Adipose tissue (tissue), 3 donors: Measurements from ENCODE around the gene WDTC1. TPM values are rescaled to one million over a fixed set of nuclear protein-coding genes. Genes with fewer than 3 reads are reported as not detected.

Experiments
- H3K27ac ChIP-seq: one replicate; pipeline ENCODE4 v1.5.1; 2013; ENCODE audit warnings: low read depth, low read length
- WGBS, 3 donors: extraction: QIAGEN DNeasy Blood & Tissue Kit; methylation state at CpG; one replicate each; pipeline ENCODE4 v1.1.7; 2013; 5-methylcytosine and 5-hydroxymethylcytosine counted together
- polyA plus RNA-seq, 3 donors: library from polyadenylated mRNA; stranded (reverse); fragments of 200-250 nt; gene quantifications; one replicate each; pipeline ENCODE4 v1.2.3, GENCODE V29; 2013
- donor health status: healthy with polysubstance abuse.
- donor health status: Bipolar disorder and iron deficiency.
- donor health status: healthy.

The WDTC1 gene
- polyA plus RNA-seq, 3 donors = 12.7 to 27.1 (median 19.5) TPM

DNA sequence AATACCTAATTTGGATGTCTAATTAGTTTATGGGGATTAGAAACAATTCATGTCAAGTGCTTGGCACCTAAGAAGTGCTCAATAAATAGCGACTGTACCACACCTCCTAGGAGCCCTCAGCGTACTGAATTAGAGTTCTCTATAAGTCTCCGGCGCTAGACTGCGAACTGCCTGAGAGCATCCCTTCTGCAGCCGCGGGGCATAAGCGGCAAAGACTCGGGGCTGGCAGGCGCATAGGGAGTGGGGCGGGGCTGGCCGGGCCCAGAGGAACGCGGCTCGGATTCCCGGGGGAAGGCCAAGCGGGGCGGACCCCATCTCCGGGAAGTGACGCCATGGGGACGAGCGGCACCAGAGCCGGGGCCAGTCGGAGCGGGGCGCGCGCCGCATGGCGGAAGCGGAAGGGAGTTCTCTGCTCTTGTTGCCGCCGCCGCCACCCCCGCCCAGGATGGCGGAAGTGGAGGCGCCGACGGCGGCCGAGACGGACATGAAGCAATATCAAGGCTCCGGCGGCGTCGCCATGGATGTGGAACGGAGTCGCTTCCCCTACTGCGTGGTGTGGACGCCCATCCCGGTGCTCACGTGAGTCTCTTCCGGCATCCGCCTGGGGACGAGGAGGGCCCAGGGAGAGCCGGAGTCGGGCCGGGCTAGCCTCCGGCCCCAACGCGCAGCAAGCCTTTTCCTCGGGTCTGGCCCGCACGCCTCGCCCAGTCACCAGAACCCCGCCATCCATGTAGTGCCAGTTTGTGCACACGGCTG, 87.6 kb downstream of the WDTC1 start, which contains the start of gene TMEM222:
TSS of gene TMEM222 (plus strand) at position 351 of the 756 bp plus-strand sequence. CDS start at position 386, 35 bp downstream.
- 1% methylated on average over 59 to 67 of the region's 67 CpGs for WGBS, 3 donors
- H3K27ac ChIP-seq = peak within 1 kb of the TSS; percentile 80

DNA sequence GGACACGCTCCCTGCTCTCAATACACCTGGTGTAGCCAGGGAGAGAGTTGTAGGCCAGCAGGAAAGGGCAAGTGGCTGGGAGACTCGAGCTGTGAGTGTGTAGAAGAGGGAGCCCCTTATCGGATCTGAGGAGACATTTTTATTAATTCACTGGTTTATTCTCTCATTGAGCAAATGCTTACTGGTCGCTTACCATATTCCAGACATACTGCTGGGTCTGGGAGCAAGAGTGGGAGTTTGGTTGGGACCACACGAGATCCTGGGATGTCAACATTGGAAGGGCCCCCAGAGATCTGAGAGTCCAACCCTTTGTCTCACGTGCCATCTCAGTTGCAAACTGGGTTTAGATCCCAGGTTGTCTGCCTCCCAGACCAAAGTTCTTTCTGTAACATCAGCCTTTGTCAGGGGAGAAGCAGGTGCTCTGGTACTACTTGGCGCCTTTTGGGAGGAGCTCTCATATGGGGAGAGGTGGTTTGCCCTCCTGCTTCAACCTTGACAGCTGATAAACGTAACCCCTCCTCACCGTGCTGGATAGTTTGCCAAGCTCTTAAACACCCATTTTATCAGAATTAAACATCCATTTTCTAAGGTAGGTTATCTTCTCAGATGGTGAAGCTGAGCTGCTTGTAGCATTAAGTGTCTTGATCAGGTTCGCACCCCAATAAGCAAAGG, 88.3 kb downstream of the WDTC1 start:
- peak overlapping the region; percentile 80 for H3K27ac ChIP-seq
- WGBS, 3 donors = 10 to 12% (median 10%) methylated on average over 10 of the region's 10 CpGs

DNA sequence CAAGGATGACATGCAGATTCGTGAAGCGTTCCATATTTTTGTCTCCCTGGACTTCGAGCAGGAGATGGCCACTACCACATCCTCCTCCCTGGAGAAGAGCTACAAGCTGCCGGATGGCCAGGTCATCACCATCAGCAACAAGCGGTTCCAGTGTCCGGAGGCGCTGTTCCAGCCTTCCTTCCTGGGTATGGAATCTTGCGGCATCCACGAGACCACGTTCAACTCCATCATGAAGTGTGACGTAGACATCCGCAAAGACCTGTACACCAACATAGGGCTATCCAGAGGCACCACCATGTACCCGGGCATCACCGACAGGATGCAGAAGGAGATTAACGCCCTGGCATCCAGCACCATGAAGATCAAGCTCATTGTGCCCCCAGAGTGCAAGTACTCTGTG, 90.9 kb downstream of the WDTC1 start:
- 88 to 92% (median 88%) methylated on average over 15 of the region's 15 CpGs for WGBS, 3 donors
- no peak overlapping the region for H3K27ac ChIP-seq

DNA sequence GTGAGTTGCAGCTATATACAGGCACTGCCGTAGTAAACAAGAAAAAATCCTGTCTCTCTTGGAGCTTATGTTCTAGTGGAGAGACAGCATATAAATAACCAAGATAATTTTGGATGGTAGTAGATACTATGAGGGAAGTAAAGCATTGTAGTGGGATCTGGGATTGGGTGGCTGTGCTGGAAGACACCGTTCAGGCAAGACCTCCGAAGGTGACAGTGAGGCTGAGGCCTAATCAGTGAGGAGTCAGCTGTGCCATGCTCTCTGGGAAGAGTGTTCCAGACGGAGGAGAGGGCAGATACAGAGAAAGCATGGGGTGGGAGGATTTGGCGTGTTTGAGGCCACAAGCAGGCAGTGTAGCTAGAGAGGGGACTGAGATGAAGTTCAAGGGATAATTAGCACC, 93.5 kb downstream of the WDTC1 start:
- 85 to 87% (median 86%) methylated on average over 5 of the region's 5 CpGs for WGBS, 3 donors
- H3K27ac ChIP-seq = no peak overlapping the region

DNA sequence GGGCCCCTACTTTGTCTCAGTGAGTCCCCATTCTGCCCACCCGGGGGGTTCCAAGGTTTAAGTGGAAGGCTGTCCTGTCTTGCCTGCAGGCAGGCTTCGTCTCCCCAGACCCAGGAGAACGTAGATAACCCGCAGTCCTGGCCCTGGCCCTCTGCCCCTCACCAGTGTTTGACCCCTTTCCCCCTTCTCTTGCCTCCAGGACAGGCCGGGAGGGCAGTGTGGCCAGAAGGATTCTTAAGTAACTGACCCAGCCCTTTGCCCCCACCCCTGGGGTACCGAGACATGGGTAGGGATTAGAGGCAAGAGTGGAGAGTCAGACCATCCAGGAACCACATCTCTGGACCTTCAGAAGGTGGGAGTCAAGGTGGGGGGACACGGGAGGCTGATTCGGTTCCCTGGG, 96.4 kb downstream of the WDTC1 start:
- WGBS, 3 donors = 80 to 87% (median 84%) methylated on average over 8 of the region's 8 CpGs
- no peak overlapping the region for H3K27ac ChIP-seq

- H3K27ac ChIP-seq = no peak overlapping the region
- 84 to 92% (median 89%) methylated on average over 3 of the region's 3 CpGs for WGBS, 3 donors
Measured at GRCh38 chr1:27331426-27331825, 97.0 kb downstream of the WDTC1 start.

GRCh38 chr1:27331922-27332321, 97.5 kb downstream of the WDTC1 start:
- no peak overlapping the region for H3K27ac ChIP-seq
- WGBS, 3 donors = 83 to 89% (median 84%) methylated on average over 5 of the region's 5 CpGs

DNA sequence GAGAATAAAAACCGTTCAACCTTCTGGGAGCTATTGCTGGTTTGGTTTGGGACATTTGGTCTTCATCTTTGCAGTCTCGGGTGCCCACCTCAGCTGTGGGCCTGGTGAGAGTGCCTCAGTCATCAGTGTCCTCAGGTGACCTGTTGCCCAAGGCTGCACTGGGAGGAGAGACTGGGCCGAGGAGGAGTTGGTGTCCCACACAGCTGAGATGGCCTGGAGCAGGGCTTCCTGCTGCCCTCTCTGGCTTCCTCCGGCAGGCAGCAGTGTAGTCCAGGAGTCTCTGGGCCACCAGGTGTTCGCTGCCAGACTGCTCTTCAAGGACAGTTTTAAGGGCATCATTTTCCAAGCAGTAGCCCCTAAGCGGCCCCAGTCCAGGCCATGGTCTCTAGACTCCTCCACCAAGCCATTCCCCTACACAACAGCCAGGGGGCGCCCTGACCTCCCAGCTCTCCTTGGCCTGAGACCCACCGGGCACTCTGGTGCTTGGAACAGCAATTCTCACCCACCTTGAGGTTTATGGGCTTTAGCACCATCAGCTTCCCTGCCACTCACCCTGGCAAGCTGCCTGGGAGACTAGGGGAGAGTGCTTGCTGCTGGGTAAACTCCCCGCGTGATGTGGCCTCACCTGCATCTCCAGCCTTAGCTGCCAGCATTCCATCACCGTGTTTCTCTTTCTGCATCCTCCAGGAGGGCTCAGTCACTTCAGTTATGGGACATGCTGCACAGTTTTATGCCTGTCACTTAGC, 98.3 kb downstream of the WDTC1 start:
- no peak overlapping the region for H3K27ac ChIP-seq
- WGBS, 3 donors = 57 to 64% (median 58%) methylated on average over 11 of the region's 11 CpGs

- no peak overlapping the region for H3K27ac ChIP-seq
- 90 to 96% (median 94%) methylated on average over 17 of the region's 17 CpGs for WGBS, 3 donors
Measured at GRCh38 chr1:27333717-27334279, 99.4 kb downstream of the WDTC1 start.

DNA sequence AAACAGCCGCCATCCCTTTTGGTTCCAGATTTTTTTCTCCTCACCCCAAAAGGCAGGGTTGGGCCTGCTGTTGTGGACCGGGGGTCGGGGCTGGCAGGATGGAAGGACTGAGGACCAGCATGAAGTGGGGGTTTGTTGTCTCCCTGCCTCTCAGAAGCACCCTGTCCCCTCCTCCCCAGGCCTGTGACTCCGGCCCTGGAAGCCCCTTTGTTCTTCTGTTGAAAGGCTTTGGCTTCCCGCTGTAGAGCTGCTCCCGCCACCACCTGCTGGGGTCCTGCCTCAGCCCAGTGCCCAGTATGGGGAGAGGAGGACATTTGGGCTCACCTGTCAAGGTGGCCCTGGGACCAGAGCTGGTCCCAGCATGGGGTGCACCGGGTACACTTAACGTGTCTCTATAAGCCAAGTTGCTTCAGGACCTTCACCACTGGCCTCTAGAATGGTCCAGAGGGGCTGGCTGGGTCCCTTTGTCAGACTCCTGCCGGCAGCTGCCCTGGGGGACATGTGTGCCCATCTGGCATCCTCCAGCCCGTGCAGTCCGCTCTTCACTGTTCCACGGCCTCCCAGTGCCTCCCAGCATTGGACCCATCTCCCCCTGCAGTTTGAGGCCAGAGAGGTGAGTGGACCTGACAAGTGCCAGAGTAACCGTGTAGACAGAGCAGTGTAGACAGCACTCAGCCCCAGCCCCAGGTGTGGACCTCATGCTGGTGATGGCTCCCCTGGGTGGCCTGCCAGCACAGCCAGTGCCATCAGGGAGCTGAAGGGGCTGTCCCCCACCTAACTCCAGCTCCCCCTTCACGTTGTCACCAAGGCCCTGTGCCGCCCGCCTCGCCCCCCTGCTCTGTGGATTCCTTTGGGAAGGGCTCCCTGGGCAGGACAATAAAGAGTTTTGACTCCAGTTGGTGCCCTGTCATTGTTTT, 101.3 kb downstream of the WDTC1 start:
- WGBS, 3 donors = 91 to 94% (median 94%) methylated on average over 16 to 17 of the region's 17 CpGs

GRCh38 chr1:27336756-27337155, 102.3 kb downstream of the WDTC1 start:
- WGBS, 3 donors = 89 to 95% (median 90%) methylated on average over 5 of the region's 5 CpGs

More for the DNA sequence above, 101.3 kb downstream of the WDTC1 start:
- no peak overlapping the region for H3K27ac ChIP-seq

DNA sequence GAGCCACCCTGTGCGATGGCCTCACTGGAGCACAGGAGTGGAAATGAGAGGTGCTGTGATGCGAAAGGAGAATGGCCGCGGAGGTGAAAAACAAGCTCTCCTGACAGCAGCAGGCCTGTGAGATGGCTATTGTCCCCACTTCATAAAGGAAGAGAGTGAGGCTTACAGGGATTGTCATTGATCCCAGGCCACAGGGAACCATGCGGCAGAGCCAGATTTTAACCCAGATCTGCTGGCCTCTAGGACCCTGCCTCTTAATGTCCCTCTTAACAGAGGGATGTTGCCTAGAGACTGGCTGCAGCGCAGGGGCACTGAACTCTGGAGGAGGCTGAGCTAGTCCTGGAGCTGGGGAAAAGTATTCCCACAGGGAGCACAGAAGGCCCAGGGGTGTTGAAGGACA, 104.3 kb downstream of the WDTC1 start:
- H3K27ac ChIP-seq = no peak overlapping the region
- WGBS, 3 donors = 94 to 97% (median 95%) methylated on average over 6 of the region's 6 CpGs

More at GRCh38 chr1:27336756-27337155, 102.3 kb downstream of the WDTC1 start:
- no peak overlapping the region for H3K27ac ChIP-seq

DNA sequence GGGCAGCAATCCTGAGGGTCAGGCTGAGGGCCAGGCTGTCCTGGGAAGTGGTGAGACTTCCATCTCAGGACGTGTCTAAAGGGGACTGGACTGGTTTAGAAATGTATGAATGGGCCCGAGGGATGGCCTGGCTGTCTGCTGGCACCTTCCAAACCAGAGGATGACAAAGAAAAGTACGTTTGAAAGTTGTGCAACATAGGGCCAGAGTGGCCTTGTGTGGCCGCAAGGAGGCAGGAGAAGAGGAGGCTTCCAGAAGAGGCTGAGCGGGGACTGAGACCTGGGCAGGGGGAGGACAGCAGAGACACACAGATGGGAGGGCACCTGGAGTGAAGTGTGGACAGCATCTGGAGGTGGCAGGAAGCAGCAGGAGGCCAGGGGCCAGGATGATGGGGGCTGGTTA, 104.8 kb downstream of the WDTC1 start:
- WGBS, 3 donors = 46 to 67% (median 46%) methylated on average over 5 of the region's 5 CpGs
- no peak overlapping the region for H3K27ac ChIP-seq

DNA sequence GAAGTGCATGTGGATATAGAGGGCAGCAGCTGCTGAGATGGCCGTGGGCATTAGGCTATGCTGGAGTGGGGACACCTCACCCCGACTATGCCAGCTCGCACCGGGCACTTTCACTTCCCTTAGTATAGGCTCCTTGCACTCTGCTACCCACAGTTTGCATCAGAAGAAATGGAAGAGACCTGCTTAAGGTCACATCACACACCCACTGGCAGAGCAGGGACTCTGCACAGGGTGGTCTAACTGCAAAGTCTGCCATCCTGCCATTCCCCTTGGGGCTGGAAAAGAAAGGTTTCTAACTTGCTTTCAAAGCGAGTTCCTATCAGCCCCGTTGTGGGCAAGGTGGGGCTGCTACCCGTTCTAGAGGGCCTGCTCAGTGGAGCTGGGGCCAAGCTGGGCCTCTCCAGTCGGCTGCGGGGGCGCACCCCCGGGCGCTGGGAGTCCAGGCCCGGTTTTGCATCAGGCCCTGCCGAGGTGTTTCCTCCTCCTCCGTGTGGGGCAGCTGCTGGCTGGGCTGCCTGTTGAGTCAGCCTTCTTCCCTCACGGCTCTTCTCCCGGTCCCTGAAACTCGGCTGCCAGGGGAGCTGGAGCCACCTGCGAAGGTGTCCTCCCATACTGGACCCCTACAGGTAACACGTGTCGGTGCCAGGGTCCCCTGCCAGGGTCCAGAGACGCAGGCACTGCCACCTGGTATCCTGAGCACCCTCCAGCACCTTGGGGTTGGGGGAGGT, 107.3 kb downstream of the WDTC1 start, which contains the start of gene SYTL1:
TSS of gene SYTL1 (plus strand) at position 498 of the 728 bp plus-strand sequence. CDS start 3,313 bp downstream, outside the sequence.
- WGBS, 3 donors = 16 to 31% (median 22%) methylated on average over 22 of the region's 22 CpGs
- H3K27ac ChIP-seq = no peak within 1 kb of the TSS

DNA sequence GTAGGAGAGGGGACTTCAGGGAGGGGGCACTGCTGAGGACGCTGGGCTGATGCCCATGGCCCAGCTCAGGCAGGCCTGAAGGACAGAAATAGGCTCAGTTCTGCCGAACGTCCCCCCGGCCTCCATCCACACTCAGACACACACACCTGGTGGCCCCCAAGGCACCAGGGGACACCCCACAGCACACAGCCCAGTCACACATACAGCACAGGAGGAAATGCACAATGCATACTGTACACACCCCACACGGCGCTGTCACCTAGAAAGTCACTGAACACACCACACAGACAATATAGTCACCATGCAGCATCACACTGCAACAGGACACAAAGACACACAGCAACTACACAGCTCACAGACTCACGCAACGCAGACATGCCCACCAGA, 108.0 kb downstream of the WDTC1 start:
- 33 to 62% (median 59%) methylated on average over 8 of the region's 8 CpGs for WGBS, 3 donors
- no peak overlapping the region for H3K27ac ChIP-seq

DNA sequence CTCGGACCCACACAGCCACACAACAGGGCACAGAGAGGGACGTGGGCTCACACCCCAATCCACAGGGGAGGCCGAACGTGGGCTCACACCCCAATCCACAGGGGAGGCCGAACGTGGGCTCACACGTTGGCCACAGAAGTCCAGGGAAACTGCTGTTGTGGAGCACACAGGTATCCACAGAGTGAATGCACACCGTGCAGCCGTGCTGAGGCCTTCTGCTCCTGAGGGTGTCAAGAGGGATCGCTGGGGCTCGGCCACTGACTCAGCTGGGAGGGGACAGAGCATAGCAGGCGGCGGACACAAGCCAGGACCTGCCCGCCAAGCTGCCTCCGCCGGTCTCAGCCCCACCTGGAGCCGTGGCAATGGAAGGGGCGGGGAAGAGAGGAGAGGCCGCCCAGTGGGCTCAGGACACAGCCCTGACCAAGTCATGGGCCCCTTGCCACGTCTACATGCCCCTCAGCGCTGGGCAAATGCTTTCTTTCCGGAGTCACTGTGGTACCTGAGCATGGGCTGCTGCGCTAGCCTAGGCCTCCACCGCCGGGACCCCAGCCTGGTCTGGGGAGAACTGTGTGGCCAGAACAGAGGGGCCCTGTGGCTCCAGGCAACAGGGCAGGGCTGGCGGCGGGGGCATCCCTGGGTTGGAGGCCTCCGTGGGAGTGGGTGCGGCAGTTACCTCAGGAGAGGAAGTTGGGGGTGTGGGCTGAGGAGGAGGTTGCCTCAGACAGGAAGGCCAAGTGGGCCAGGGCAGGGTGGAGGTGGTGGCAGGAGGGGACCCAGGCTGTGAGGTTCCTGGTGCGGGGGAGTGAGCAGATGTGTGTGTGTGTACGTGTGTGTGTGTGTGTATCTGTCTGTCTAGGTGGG, 108.6 kb downstream of the WDTC1 start:
- H3K27ac ChIP-seq = no peak overlapping the region
- WGBS, 3 donors = 32 to 46% (median 39%) methylated on average over 31 of the region's 31 CpGs
